ENCODE data around the gene LSM4.

GRCh38 chr19:18326772-18327171 lies 3.9 kb upstream of the LSM4 start:
- TF ChIP-seq, protein P1, sequence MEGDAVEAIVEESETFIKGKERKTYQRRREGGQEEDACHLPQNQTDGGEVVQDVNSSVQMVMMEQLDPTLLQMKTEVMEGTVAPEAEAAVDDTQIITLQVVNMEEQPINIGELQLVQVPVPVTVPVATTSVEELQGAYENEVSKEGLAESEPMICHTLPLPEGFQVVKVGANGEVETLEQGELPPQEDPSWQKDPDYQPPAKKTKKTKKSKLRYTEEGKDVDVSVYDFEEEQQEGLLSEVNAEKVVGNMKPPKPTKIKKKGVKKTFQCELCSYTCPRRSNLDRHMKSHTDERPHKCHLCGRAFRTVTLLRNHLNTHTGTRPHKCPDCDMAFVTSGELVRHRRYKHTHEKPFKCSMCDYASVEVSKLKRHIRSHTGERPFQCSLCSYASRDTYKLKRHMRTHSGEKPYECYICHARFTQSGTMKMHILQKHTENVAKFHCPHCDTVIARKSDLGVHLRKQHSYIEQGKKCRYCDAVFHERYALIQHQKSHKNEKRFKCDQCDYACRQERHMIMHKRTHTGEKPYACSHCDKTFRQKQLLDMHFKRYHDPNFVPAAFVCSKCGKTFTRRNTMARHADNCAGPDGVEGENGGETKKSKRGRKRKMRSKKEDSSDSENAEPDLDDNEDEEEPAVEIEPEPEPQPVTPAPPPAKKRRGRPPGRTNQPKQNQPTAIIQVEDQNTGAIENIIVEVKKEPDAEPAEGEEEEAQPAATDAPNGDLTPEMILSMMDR (IDR thresholded peaks at IDR 0.05): no peak
- TF ChIP-seq EZH2phosphoT487 (IDR thresholded peaks at IDR 0.05): no peak

All from neural progenitor cell (in vitro differentiated cells).